OCI-LY3 (cell line): ENCODE results near the gene HAVCR1.

Experiments
- CTCF ChIP-seq: fragments of 200-600, 300-600 bp; sonication (generic); IDR thresholded peaks from 2 replicates; pipeline ENCODE4 v1.5.1; 2014; ENCODE audit warnings: antibody characterized with exemption, low read length, low read depth
- EZH2phosphoT487 ChIP-seq: fragments of 200-600 bp; shearing (Covaris generic); IDR thresholded peaks from 2 replicates; pipeline ENCODE4 v1.6.1; 2018; ENCODE audit warnings: antibody characterized with exemption, mixed run types, low read depth

GRCh38 chr5:157029457-157029856 lies 29.5 kb downstream of the HAVCR1 start:
- TF ChIP-seq CTCF (no peak), EZH2phosphoT487 (no peak)
